Common myeloid progenitor, CD34-positive (primary cell): Measurements from ENCODE around the gene FLII.

Experiments
- CTCF ChIA-PET: fragments of 350-600 bp; sonication (Branson Sonifier 250); formaldehyde crosslinking; loops from one replicate; lab custom pipeline; 2021; ENCODE audit warnings: antibody characterized with exemption; lab: Charles Lee
- POLR2A ChIA-PET: fragments of 350-600 bp; sonication (Branson Sonifier 250); formaldehyde crosslinking; loops from one replicate; lab custom pipeline; 2021; ENCODE audit warnings: antibody characterized with exemption; lab: Charles Lee
- DNase-seq, 3 donors: peaks; one replicate each; pipeline versions ENCODE4 v3.0.0 to v3.0.0-alpha.2; 2013
- H3K27ac ChIP-seq, 2 experiments: 1 replicate in 1 of 2; 2 replicates in 1 of 2; pipeline ENCODE4 v1.7.0; 2013; ENCODE audit warnings: inconsistent platforms in 2 of 2, low read length in 2 of 2, mild to moderate bottlenecking in 2 of 2, low read depth in 1 of 2, moderate library complexity in 1 of 2; ENCODE audit not compliant: severe bottlenecking in 2 of 2, insufficient read depth in 1 of 2, poor library complexity in 1 of 2
- H3K27me3 ChIP-seq, 5 experiments: replicated peaks in 2 of 5; 1 replicate in 3 of 5; 2 replicates in 2 of 5; pipeline versions ENCODE4 v1.6.1 to v1.7.0; 2013; ENCODE audit warnings: low read length in 4 of 5, mild to moderate bottlenecking in 2 of 5, moderate library complexity in 2 of 5, inconsistent platforms in 1 of 5; ENCODE audit not compliant: insufficient read depth in 5 of 5, control insufficient read depth in 4 of 5
- H3K36me3 ChIP-seq, 4 experiments: 1 replicate in 2 of 4; 2 replicates in 2 of 4; pipeline versions ENCODE4 v1.6.1 to v1.7.0; 2013; ENCODE audit warnings: low read length in 3 of 4, control low read depth in 1 of 4, mild to moderate bottlenecking in 1 of 4; ENCODE audit not compliant: control insufficient read depth in 4 of 4, insufficient read depth in 4 of 4
- H3K4me1 ChIP-seq, 4 experiments: 1 replicate in 3 of 4; 2 replicates in 1 of 4; pipeline versions ENCODE4 v1.6.1 to v1.7.1; 2013; ENCODE audit warnings: low read length in 3 of 4, mild to moderate bottlenecking in 3 of 4, control low read depth in 1 of 4, inconsistent platforms in 1 of 4, moderate library complexity in 1 of 4; ENCODE audit not compliant: control insufficient read depth in 4 of 4, insufficient read depth in 4 of 4; ENCODE audit errors: control extremely low read depth in 1 of 4
- H3K4me3 ChIP-seq, 7 experiments: 1 replicate in 4 of 7; 2 replicates in 3 of 7; pipeline versions ENCODE4 v1.5.1 to v1.7.0; 2013; ENCODE audit warnings: mild to moderate bottlenecking in 7 of 7, low read length in 6 of 7, moderate library complexity in 6 of 7, inconsistent platforms in 2 of 7, low read depth in 2 of 7, control low read depth in 1 of 7; ENCODE audit not compliant: insufficient read depth in 4 of 7, control insufficient read depth in 1 of 7; ENCODE audit errors: extremely low read depth in 1 of 7
- H3K9me3 ChIP-seq, 5 experiments: 1 replicate in 4 of 5; 2 replicates in 1 of 5; pipeline versions ENCODE4 v1.6.1 to v1.7.1; 2013; ENCODE audit warnings: low read length in 4 of 5, mild to moderate bottlenecking in 2 of 5, inconsistent platforms in 1 of 5, low read depth in 1 of 5, moderate library complexity in 1 of 5; ENCODE audit not compliant: control insufficient read depth in 4 of 5, insufficient read depth in 2 of 5; ENCODE audit errors: control extremely low read depth in 1 of 5
- WGBS: methylation state at CpG from one replicate; pipeline ENCODE4 v1.1.5; 2013; ENCODE audit not compliant: insufficient coverage; 5-methylcytosine and 5-hydroxymethylcytosine counted together

Gene FLII

GRCh38 chr17:18267927-18268711 is 9.6 kb upstream of the FLII start:
- no peaks in the 10 kb centered on the region for H3K27me3 ChIP-seq
- CTCF ChIA-PET, result no interaction called here
- POLR2A ChIA-PET, result no interaction called here
- peaks cover 3 to 43% (median 26%) of the 10 kb centered on the region in 4 experiments for H3K36me3 ChIP-seq
- H3K4me1 ChIP-seq, result no peaks in the 10 kb centered on the region
- no peak overlapping the region for H3K4me3 ChIP-seq
- no peaks in the 10 kb centered on the region for H3K9me3 ChIP-seq
- DNase-seq, result no peak
- H3K27ac ChIP-seq, result no peak overlapping the region
- 86% methylated on average over 11 of the region's 14 CpGs for WGBS

- DNase-seq, result no peak
- ChIA-PET POLR2A (no interaction called here), CTCF (no interaction called here)
- H3K27me3 ChIP-seq, result no peaks in the 10 kb centered on the region
- H3K27ac ChIP-seq, result no peak overlapping the region
- no peaks in the 10 kb centered on the region for H3K9me3 ChIP-seq
- 82% methylated on average over 7 of the region's 10 CpGs for WGBS
- H3K36me3 ChIP-seq, result peaks cover 2 to 42% (median 23%) of the 10 kb centered on the region in 4 experiments
- no peak overlapping the region for H3K4me3 ChIP-seq
- no peaks in the 10 kb centered on the region for H3K4me1 ChIP-seq
Observed at GRCh38 chr17:18267366-18267765, 8.8 kb upstream of the FLII start.

GRCh38 chr17:18263885-18264682 is 5.5 kb upstream of the FLII start:
- H3K36me3 ChIP-seq, result peaks cover 2 to 28% (median 16%) of the 10 kb centered on the region in 4 experiments
- DNase-seq, result no peak
- no peak overlapping the region for H3K27ac ChIP-seq
- 96% methylated on average over 48 of the region's 50 CpGs for WGBS
- CTCF ChIA-PET, result interaction anchor here (1.8 kb wide), 1 partner anchor 15 kb away, joined by 5 read pairs; no protein-coding TSS in a partner anchor
- H3K9me3 ChIP-seq, result no peaks in the 10 kb centered on the region
- no peak overlapping the region for H3K4me3 ChIP-seq
- POLR2A ChIA-PET, result no interaction called here
- no peaks in the 10 kb centered on the region for H3K27me3 ChIP-seq
- peaks cover 3 to 22% (median 20%) of the 10 kb centered on the region in 4 experiments for H3K4me1 ChIP-seq

GRCh38 chr17:18262641-18263040 is 4.1 kb upstream of the FLII start:
- H3K27me3 ChIP-seq, result no peaks in the 10 kb centered on the region
- H3K4me3 ChIP-seq, result no peak overlapping the region
- H3K9me3 ChIP-seq, result no peaks in the 10 kb centered on the region
- H3K4me1 ChIP-seq, result peaks cover 3 to 28% (median 27%) of the 10 kb centered on the region in 4 experiments
- POLR2A ChIA-PET, result no interaction called here
- H3K36me3 ChIP-seq, result peaks cover 2 to 28% (median 16%) of the 10 kb centered on the region in 4 experiments
- 98% methylated on average over 11 of the region's 12 CpGs for WGBS
- no peak for DNase-seq
- H3K27ac ChIP-seq, result no peak overlapping the region
- CTCF ChIA-PET, result interaction anchor here (1.5 kb wide), 1 partner anchor 10 kb away, joined by 3 read pairs; no protein-coding TSS in a partner anchor

- H3K9me3 ChIP-seq, result no peaks in the 10 kb centered on the region
- no peak overlapping the region for H3K4me3 ChIP-seq
- ChIA-PET CTCF (interaction anchor here (1.4 to 1.5 kb wide), 2 partner anchors 11 to 14 kb away, joined by 3 read pairs; no protein-coding TSS in a partner anchor), POLR2A (no interaction called here)
- H3K36me3 ChIP-seq, result peaks cover 2 to 28% (median 16%) of the 10 kb centered on the region in 4 experiments
- 94% methylated on average over 2 of the region's 2 CpGs for WGBS
- no peak overlapping the region for H3K27ac ChIP-seq
- DNase-seq, result no peak
- no peaks in the 10 kb centered on the region for H3K27me3 ChIP-seq
- H3K4me1 ChIP-seq, result peaks cover 3 to 33% (median 33%) of the 10 kb centered on the region in 4 experiments
Observed at GRCh38 chr17:18262111-18262510, 3.6 kb upstream of the FLII start.

- Histone ChIP-seq H3K9me3 (no peaks in the 10 kb centered on the region), H3K4me3 (peak overlapping the region in 5 of 7 experiments; percentile 5 to 90 (median 79)), H3K36me3 (peaks cover 2 to 29% (median 16%) of the 10 kb centered on the region in 4 experiments), H3K27me3 (no peaks in the 10 kb centered on the region), H3K27ac (peak overlapping the region in 1 of 2 experiments; percentile 89), H3K4me1 (peaks cover 3 to 37% (median 37%) of the 10 kb centered on the region in 4 experiments)
- 100% methylated on average over 2 of the region's 3 CpGs for WGBS
- POLR2A ChIA-PET, result no interaction called here
- CTCF ChIA-PET, result interaction anchor here (1.4 to 1.5 kb wide), 2 partner anchors 11 to 14 kb away, joined by 3 read pairs; no protein-coding TSS in a partner anchor
- DNase-seq, result no peak
Observed at GRCh38 chr17:18261659-18262058, 3.1 kb upstream of the FLII start.
